ENCODE measurements around the gene N4BP2L2. TPM values are rescaled to one million over a fixed set of nuclear protein-coding genes. Genes with fewer than 3 reads are reported as not detected.

N4BP2L2 gene
- polyA plus RNA-seq, 12 donors = 87.1 to 187 (median 135) TPM; not detected in 1

- DNase-seq = no peak
These were observed 154.6 kb downstream of the N4BP2L2 start for GRCh38 chr13:32383836-32384618.

Other genes with a start within 250 kb of the N4BP2L2 start
- not detected for gene ZAR1L, start 223.4 kb downstream of the N4BP2L2 start, polyA plus RNA-seq (ENCODE audit: insufficient read length in 12 of 12)
- gene BRCA2, start 223.3 kb downstream of the N4BP2L2 start, polyA plus RNA-seq (ENCODE audit: insufficient read length in 12 of 12) = 10 to 100 TPM in 1 of 12 donors, 1 to 10 TPM in 10, not detected in 1; 1.7 to 10.1 (median 3.7) TPM
- gene N4BP2L1, start 110.7 kb downstream of the N4BP2L2 start, polyA plus RNA-seq (ENCODE audit: insufficient read length in 12 of 12) = 10 to 100 TPM in 4 of 12 donors, 1 to 10 TPM in 7, not detected in 1; 5.5 to 16.6 (median 9.1) TPM
- 10 to 100 TPM in 11 of 12 donors, not detected in 1; 32.8 to 96.6 (median 43.0) TPM for gene PDS5B, start 47.7 kb upstream of the N4BP2L2 start, polyA plus RNA-seq (ENCODE audit: insufficient read length in 12 of 12)

Data from muscle of arm (tissue), 12 donors.